ENCODE results near the gene DNAJB2.
"Not testable (repeated sequence)": the region's sequence is repeated elsewhere in the genome, so short reads cannot be mapped to it uniquely, and the experiment has no call there.

The DNAJB2 gene

GRCh38 chr2:219308142-219309101 is 29.3 kb downstream of the DNAJB2 start:
- Histone ChIP-seq H3K36me3 (ENCODE audit: insufficient read depth, low read length) (no peaks in the 10 kb centered on the region), H3K9ac (ENCODE audit: low read length) (no peak overlapping the region), H3K27ac (ENCODE audit: low read depth, low read length) (no peak overlapping the region), H3K9me3 (ENCODE audit: low read length) (no peaks in the 10 kb centered on the region), H3K4me3 (ENCODE audit: low read depth in 1 of 2, low read length in 2 of 2) (no peak overlapping the region), H3K27me3 (ENCODE audit: control insufficient read depth in 1 of 2, insufficient read depth in 2 of 2, low read length in 2 of 2) (peaks cover 11 to 45% of the 10 kb centered on the region in 2 donors), H3K4me1 (ENCODE audit: insufficient read depth, low read length) (no peaks in the 10 kb centered on the region)

- no peaks in the 10 kb centered on the region for H3K36me3 ChIP-seq (ENCODE audit: insufficient read depth, low read length)
- no peaks in the 10 kb centered on the region for H3K9me3 ChIP-seq (ENCODE audit: low read length)
- peaks cover 11 to 45% of the 10 kb centered on the region in 2 donors for H3K27me3 ChIP-seq (ENCODE audit: control insufficient read depth in 1 of 2, insufficient read depth in 2 of 2, low read length in 2 of 2)
- H3K4me1 ChIP-seq (ENCODE audit: insufficient read depth, low read length) = no peaks in the 10 kb centered on the region
- H3K9ac ChIP-seq (ENCODE audit: low read length) = no peak within 1 kb of the TSS
- no peak within 1 kb of the TSS for H3K4me3 ChIP-seq (ENCODE audit: low read depth in 1 of 2, low read length in 2 of 2)
- H3K27ac ChIP-seq (ENCODE audit: low read depth, low read length) = no peak within 1 kb of the TSS
These were observed 30.1 kb downstream of the DNAJB2 start, which contains the start of gene PTPRN for GRCh38 chr2:219309278-219309677. Gene PTPRN, minus strand, starts transcription at chr2:219309401. Its CDS starts 69 bp downstream, at chr2:219309332.

- peaks cover 5 to 37% of the 10 kb centered on the region in 2 donors for H3K27me3 ChIP-seq (ENCODE audit: control insufficient read depth in 1 of 2, insufficient read depth in 2 of 2, low read length in 2 of 2)
These were observed 33.6 kb downstream of the DNAJB2 start for GRCh38 chr2:219312683-219313263.

GRCh38 chr2:219314804-219315468 is 35.8 kb downstream of the DNAJB2 start:
- H3K4me3 ChIP-seq (ENCODE audit: low read depth in 1 of 2, low read length in 2 of 2) = no peak overlapping the region
- H3K36me3 ChIP-seq (ENCODE audit: insufficient read depth, low read length) = no peaks in the 10 kb centered on the region
- H3K9me3 ChIP-seq (ENCODE audit: low read length) = no peaks in the 10 kb centered on the region
- no peak overlapping the region for H3K27ac ChIP-seq (ENCODE audit: low read depth, low read length)
- H3K9ac ChIP-seq (ENCODE audit: low read length) = no peak overlapping the region
- H3K27me3 ChIP-seq (ENCODE audit: control insufficient read depth in 1 of 2, insufficient read depth in 2 of 2, low read length in 2 of 2) = peaks cover 2 to 16% of the 10 kb centered on the region in 2 donors
- H3K4me1 ChIP-seq (ENCODE audit: insufficient read depth, low read length) = no peaks in the 10 kb centered on the region

More at GRCh38 chr2:219312683-219313263, 33.6 kb downstream of the DNAJB2 start:
- H3K36me3 ChIP-seq (ENCODE audit: insufficient read depth, low read length); H3K9ac ChIP-seq (ENCODE audit: low read length); H3K4me1 ChIP-seq (ENCODE audit: insufficient read depth, low read length); H3K9me3 ChIP-seq (ENCODE audit: low read length); H3K4me3 ChIP-seq (ENCODE audit: low read depth in 1 of 2, low read length in 2 of 2); H3K27ac ChIP-seq (ENCODE audit: low read depth, low read length): not testable (repeated sequence)

- Histone ChIP-seq H3K9me3 (ENCODE audit: low read length) (no peaks in the 10 kb centered on the region), H3K9ac (ENCODE audit: low read length) (no peak overlapping the region), H3K4me1 (ENCODE audit: insufficient read depth, low read length) (no peaks in the 10 kb centered on the region), H3K27ac (ENCODE audit: low read depth, low read length) (no peak overlapping the region), H3K36me3 (ENCODE audit: insufficient read depth, low read length) (no peaks in the 10 kb centered on the region), H3K4me3 (ENCODE audit: low read depth in 1 of 2, low read length in 2 of 2) (no peak overlapping the region), H3K27me3 (ENCODE audit: control insufficient read depth in 1 of 2, insufficient read depth in 2 of 2, low read length in 2 of 2) (no peaks in the 10 kb centered on the region)
These were observed 44.3 kb downstream of the DNAJB2 start for GRCh38 chr2:219323434-219323833.

GRCh38 chr2:219325136-219325535 is 46.0 kb downstream of the DNAJB2 start:
- Histone ChIP-seq H3K36me3 (ENCODE audit: insufficient read depth, low read length) (no peaks in the 10 kb centered on the region), H3K9me3 (ENCODE audit: low read length) (no peaks in the 10 kb centered on the region), H3K9ac (ENCODE audit: low read length) (no peak overlapping the region), H3K4me1 (ENCODE audit: insufficient read depth, low read length) (no peaks in the 10 kb centered on the region), H3K4me3 (ENCODE audit: low read depth in 1 of 2, low read length in 2 of 2) (no peak overlapping the region), H3K27ac (ENCODE audit: low read depth, low read length) (no peak overlapping the region), H3K27me3 (ENCODE audit: control insufficient read depth in 1 of 2, insufficient read depth in 2 of 2, low read length in 2 of 2) (no peaks in the 10 kb centered on the region)

GRCh38 chr2:219325657-219326315 is 46.6 kb downstream of the DNAJB2 start:
- Histone ChIP-seq H3K36me3 (ENCODE audit: insufficient read depth, low read length) (no peaks in the 10 kb centered on the region), H3K9ac (ENCODE audit: low read length) (no peak overlapping the region), H3K9me3 (ENCODE audit: low read length) (no peaks in the 10 kb centered on the region), H3K4me1 (ENCODE audit: insufficient read depth, low read length) (no peaks in the 10 kb centered on the region), H3K27ac (ENCODE audit: low read depth, low read length) (no peak overlapping the region), H3K4me3 (ENCODE audit: low read depth in 1 of 2, low read length in 2 of 2) (no peak overlapping the region), H3K27me3 (ENCODE audit: control insufficient read depth in 1 of 2, insufficient read depth in 2 of 2, low read length in 2 of 2) (peaks cover 0 to 3% of the 10 kb centered on the region in 2 donors)

- no peaks in the 10 kb centered on the region for H3K4me1 ChIP-seq (ENCODE audit: insufficient read depth, low read length)
- peaks cover 9 to 22% of the 10 kb centered on the region in 2 donors for H3K27me3 ChIP-seq (ENCODE audit: control insufficient read depth in 1 of 2, insufficient read depth in 2 of 2, low read length in 2 of 2)
- no peak overlapping the region for H3K9ac ChIP-seq (ENCODE audit: low read length)
These were observed 48.6 kb downstream of the DNAJB2 start for GRCh38 chr2:219327719-219328118.

GRCh38 chr2:219331560-219332213 is 52.5 kb downstream of the DNAJB2 start:
- Histone ChIP-seq H3K27me3 (ENCODE audit: control insufficient read depth in 1 of 2, insufficient read depth in 2 of 2, low read length in 2 of 2) (peaks cover 9 to 23% of the 10 kb centered on the region in 2 donors), H3K27ac (ENCODE audit: low read depth, low read length) (no peak overlapping the region), H3K9me3 (ENCODE audit: low read length) (no peaks in the 10 kb centered on the region), H3K4me3 (ENCODE audit: low read depth in 1 of 2, low read length in 2 of 2) (no peak overlapping the region), H3K36me3 (ENCODE audit: insufficient read depth, low read length) (no peaks in the 10 kb centered on the region), H3K9ac (ENCODE audit: low read length) (no peak overlapping the region), H3K4me1 (ENCODE audit: insufficient read depth, low read length) (no peaks in the 10 kb centered on the region)

More at GRCh38 chr2:219327719-219328118, 48.6 kb downstream of the DNAJB2 start:
- no peak overlapping the region for H3K4me3 ChIP-seq (ENCODE audit: low read depth in 1 of 2, low read length in 2 of 2)
- no peaks in the 10 kb centered on the region for H3K9me3 ChIP-seq (ENCODE audit: low read length)
- no peak overlapping the region for H3K27ac ChIP-seq (ENCODE audit: low read depth, low read length)
- no peaks in the 10 kb centered on the region for H3K36me3 ChIP-seq (ENCODE audit: insufficient read depth, low read length)

- H3K4me1 ChIP-seq (ENCODE audit: insufficient read depth, low read length) = no peaks in the 10 kb centered on the region
- no peak within 1 kb of the TSS for H3K27ac ChIP-seq (ENCODE audit: low read depth, low read length)
- H3K4me3 ChIP-seq (ENCODE audit: low read depth in 1 of 2, low read length in 2 of 2) = no peak within 1 kb of the TSS
- no peaks in the 10 kb centered on the region for H3K36me3 ChIP-seq (ENCODE audit: insufficient read depth, low read length)
- peaks cover 9 to 23% of the 10 kb centered on the region in 2 donors for H3K27me3 ChIP-seq (ENCODE audit: control insufficient read depth in 1 of 2, insufficient read depth in 2 of 2, low read length in 2 of 2)
- no peak within 1 kb of the TSS for H3K9ac ChIP-seq (ENCODE audit: low read length)
- no peaks in the 10 kb centered on the region for H3K9me3 ChIP-seq (ENCODE audit: low read length)
These were observed 53.4 kb downstream of the DNAJB2 start, which contains the start of gene RESP18 for GRCh38 chr2:219332542-219332941. Gene RESP18, minus strand, starts transcription at chr2:219332744.
